Mesodermal cell (in vitro differentiated cells): ENCODE data around the gene GPR108.

Experiments
- H3K27ac ChIP-seq: 2 replicates; pipeline ENCODE4 v1.7.0; 2013; ENCODE audit warnings: mild to moderate bottlenecking, low read depth, low read length, moderate library complexity; ENCODE audit not compliant: severe bottlenecking
- H3K36me3 ChIP-seq: 2 replicates; pipeline ENCODE4 v1.7.1; 2013; ENCODE audit warnings: mild to moderate bottlenecking, low read length, moderate library complexity; ENCODE audit not compliant: control insufficient read depth, insufficient read depth
- H3K4me1 ChIP-seq: one replicate; pipeline ENCODE4 v1.7.1; 2013; ENCODE audit warnings: mild to moderate bottlenecking, low read length; ENCODE audit not compliant: insufficient read depth, control insufficient read depth, poor library complexity, severe bottlenecking
- H3K4me3 ChIP-seq: 2 replicates; pipeline ENCODE4 v1.7.0; 2013; ENCODE audit warnings: low read length, control low read depth, mild to moderate bottlenecking; ENCODE audit not compliant: insufficient read depth, poor library complexity, severe bottlenecking; ENCODE audit errors: extremely low read depth
- H3K9me3 ChIP-seq: 2 replicates; pipeline ENCODE4 v1.7.1; 2013; ENCODE audit warnings: mild to moderate bottlenecking, low read length, moderate library complexity; ENCODE audit not compliant: control insufficient read depth
- WGBS, 2 experiments: methylation state at CpG; one replicate each; pipeline ENCODE4 v1.1.5; 2013; ENCODE audit warnings: missing lambda C conversion rate in 2 of 2; ENCODE audit not compliant: insufficient coverage in 2 of 2; 5-methylcytosine and 5-hydroxymethylcytosine counted together

GPR108 gene

DNA sequence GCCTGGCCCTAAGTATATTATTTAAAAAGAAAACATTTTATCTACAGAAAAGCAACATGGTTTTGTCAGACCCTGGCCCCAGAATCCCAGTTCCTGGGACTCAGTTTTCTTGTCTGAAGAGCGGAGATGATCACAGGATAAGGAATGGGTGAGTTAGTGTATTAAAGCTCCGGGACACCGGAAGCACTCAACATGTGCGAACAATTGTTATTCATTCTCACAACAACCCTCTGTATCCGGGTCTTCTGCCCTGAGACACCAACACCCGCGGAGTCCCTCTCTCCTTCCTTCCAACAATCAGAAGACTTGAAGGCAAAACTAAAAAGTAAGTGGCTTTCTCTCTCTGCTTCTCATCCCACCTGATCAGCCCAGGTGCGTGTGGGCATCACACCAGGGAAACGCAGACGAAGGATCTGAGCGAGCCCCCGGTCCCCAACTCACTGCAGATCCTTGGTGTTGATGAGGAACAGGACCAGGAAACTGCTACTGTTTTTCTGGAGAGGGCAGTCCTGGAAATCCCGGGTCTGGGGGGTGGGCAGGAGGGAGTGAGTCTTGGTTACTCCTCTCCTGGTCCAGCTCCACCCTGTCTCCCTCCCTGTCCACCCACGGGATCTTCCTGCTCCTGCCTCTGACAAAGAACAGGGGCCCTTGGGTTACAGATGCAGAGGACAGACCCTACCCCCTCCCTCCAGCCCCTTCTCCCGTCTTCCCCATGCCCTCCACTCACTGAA, 2.0 kb downstream of the GPR108 start:
- peak overlapping the region; percentile 98 for H3K27ac ChIP-seq
- 42 to 45% methylated on average over 8 to 9 of the region's 15 CpGs for WGBS, 2 experiments
- H3K9me3 ChIP-seq, result no peaks in the 10 kb centered on the region
- peak overlapping the region; percentile 69 for H3K4me3 ChIP-seq
- H3K4me1 ChIP-seq, result peaks cover 18% of the 10 kb centered on the region
- H3K36me3 ChIP-seq, result peaks cover 22% of the 10 kb centered on the region

DNA sequence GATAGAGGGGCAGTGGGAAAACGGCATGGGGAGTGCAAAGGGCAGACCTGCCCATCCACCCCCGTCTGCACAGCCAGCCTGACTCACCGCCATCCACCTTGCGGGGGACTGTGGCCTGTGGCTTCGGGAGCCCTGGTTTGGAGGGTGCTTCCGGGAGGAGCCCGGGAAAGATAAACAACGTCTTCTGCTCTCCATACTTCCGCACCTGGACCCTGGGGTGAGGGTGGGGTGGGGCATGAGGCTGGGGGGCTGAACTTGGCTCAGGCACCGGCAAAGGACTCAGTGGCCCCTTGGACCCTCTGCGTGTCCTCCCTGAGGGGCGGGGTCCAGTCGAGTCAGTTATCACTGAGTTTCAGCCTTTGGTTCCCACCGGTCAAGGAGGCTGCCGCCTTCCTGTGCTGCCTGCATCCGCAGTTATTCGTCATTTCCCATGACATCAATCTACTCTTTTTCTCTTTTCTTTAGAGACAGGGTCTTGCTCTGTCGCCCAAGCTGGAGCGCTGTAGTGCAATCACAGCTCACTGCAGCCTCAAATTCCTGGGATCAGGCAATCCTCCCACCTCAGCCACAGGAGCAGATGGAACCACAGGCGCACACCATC, 3.2 kb downstream of the GPR108 start:
- WGBS, 2 experiments, result 88 to 95% methylated on average over 11 to 18 of the region's 20 CpGs
- H3K27ac ChIP-seq, result no peak overlapping the region

DNA sequence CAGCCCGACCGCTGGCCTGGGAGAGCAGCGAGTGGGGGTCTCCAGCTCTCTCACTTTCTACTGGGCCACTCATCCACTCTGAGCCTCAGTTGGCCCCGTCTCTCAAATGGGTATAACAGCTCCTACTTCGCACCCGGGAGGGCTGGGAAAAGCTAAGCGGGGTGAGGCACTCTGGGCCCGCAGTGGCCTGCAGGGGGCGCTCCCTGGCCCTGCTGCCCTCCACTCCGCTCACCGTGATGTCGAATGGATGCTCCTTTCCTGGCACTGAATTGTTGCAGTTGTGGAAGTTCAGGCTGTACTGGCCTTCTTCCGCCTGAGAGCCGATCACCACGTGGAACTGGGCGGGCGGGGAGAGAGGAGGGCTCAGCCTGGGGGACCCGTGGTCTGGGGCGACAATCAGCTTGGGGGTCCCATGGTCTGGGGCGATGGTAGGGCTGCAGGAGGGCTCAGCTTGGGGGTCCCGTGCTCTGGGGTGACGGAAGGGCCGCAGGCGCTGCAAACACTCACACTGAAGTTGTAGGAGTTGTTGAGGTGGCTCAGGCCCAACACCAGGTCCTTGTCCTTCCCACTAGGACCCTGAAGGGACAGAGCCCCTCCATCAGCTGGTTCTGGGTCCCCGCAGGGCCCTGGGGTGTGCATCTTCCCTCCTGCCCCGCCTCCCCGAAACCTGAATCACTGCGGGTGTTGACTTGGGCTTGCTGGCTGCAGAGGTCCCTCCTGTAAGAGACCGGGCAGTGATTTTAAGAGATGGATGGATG, 3.9 kb downstream of the GPR108 start:
- Histone ChIP-seq H3K9me3 (no peaks in the 10 kb centered on the region), H3K4me1 (peaks cover 13% of the 10 kb centered on the region)
- 91 to 96% methylated on average over 19 to 22 of the region's 29 CpGs for WGBS, 2 experiments

More for the DNA sequence above, 3.2 kb downstream of the GPR108 start:
- Histone ChIP-seq H3K4me1 (peaks cover 18% of the 10 kb centered on the region), H3K9me3 (no peaks in the 10 kb centered on the region), H3K36me3 (peaks cover 22% of the 10 kb centered on the region), H3K4me3 (no peak overlapping the region)

DNA sequence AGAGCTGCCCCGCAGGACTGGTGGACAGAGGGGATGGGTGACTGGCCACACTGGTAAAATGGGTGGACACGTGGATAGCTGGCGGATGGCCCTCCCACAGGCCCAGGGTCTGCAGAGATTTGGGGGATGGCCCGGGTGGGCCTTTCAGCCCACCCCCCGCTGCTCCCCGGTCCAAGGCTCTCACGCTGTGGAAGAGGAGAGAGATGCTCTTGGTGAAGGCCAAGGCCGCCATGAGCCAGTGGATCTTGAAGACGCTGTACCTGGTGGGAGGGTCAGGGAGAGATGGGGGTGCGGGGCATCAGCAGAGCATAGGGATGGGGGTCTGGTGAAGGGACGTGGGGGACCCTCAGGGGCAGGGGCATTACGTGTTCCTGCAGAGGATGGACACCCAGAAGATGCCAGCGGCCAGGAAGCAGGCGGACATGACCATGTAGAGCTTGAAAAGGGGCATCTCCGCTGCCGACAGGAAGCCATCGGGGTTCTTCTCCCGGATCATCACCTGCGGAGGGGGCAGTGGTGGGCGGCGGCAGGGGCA, 4.5 kb downstream of the GPR108 start:
- Histone ChIP-seq H3K27ac (no peak overlapping the region), H3K36me3 (peaks cover 22% of the 10 kb centered on the region), H3K9me3 (no peaks in the 10 kb centered on the region), H3K4me3 (no peak overlapping the region), H3K4me1 (peaks cover 10% of the 10 kb centered on the region)
- 96 to 97% methylated on average over 16 to 20 of the region's 21 CpGs for WGBS, 2 experiments

More for the DNA sequence above, 3.9 kb downstream of the GPR108 start:
- Histone ChIP-seq H3K4me3 (no peak overlapping the region), H3K36me3 (peaks cover 22% of the 10 kb centered on the region), H3K27ac (no peak overlapping the region)

DNA sequence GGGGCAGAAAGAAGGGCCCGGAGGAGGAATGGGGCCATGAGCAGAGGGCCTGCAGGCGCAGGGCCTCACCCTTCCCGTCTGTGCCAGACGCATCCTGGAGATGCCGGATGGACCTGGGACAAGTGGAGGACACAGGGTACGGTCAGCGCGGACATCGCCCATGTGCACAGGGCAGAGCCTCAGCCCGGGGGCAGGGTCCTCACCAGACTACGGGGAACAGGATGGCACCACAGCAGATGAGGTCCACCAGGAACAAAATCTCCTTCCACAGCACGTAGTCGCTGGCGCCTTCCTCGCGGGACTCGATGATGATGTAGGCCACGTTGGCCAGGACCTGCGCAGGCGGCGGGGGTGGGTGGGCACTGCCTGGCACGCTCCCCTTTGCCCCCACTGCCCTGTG, 5.6 kb downstream of the GPR108 start:
- Histone ChIP-seq H3K9me3 (no peaks in the 10 kb centered on the region), H3K36me3 (peaks cover 22% of the 10 kb centered on the region), H3K27ac (no peak overlapping the region), H3K4me3 (no peak overlapping the region), H3K4me1 (peaks cover 9% of the 10 kb centered on the region)
- WGBS, 2 experiments, result 92 to 94% methylated on average over 19 to 22 of the region's 22 CpGs

DNA sequence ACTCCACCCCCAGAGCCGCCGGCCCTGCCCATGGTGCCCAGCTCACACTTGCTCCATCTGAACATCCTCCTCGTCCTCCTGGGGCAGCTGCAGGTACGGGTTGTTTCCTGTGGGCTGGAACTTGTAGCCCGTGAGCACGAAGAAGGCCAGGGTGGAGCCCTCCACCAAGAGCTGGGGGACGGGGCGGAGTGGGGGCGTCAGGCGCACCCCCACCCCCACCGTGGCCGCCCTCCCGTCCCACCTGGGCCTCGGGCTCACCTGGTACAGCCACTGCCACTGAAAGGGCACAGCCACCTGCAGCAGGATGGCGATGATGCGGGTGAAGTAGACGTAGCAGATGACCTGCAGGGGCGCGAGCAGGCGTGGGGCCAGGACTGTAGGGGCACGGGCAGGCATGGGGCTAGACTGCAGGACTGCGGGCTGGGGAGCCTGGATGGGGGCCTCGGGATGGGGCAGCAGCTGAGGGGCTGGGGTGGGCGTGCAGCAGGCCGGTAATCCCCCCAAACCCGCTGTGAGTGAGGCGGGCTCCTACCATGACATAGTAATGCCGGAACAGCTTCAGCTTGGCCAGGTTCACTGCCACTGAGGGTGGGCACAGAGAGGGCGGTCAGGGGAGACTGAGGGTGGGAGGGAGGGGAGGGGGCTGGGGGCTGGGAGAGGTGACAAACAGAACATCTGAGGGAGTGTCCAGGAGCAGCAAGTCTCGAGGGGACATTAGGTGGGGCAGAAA, 6.3 kb downstream of the GPR108 start:
- Histone ChIP-seq H3K4me1 (peaks cover 9% of the 10 kb centered on the region), H3K4me3 (no peak overlapping the region), H3K36me3 (peaks cover 22% of the 10 kb centered on the region), H3K27ac (no peak overlapping the region), H3K9me3 (no peaks in the 10 kb centered on the region)
- WGBS, 2 experiments, result 91 to 93% methylated on average over 18 to 28 of the region's 30 CpGs

DNA sequence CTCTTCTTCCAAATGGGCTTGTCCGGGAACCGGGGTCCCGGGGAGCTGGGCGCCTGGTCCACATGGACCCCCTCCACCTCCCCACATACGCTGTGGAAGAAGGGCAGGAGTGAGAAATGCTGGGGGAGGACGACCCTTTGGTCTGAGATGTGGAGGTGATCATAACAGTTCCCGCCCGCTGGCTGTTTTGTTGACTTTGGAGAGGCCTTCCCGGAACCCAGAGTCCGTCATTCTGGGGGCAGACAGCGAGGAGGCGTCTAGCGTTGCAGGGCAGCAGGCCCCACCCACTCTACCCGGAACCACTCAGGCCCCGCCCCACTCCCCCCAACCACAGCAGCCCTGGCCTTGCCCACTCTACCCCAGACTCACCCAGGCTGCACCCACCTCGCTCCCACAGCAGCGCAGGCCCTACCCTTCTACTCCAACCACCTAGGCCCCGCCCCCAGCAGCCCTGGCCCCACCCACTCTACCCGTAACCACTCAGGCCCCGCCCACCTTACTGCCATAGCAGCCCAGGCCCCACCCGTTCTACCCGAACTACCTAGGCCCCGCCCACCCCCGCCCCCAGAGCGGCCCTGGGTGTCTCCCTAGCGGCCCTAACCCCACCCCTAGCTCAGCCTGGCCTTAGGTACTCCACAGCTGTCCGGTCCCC, 7.1 kb downstream of the GPR108 start:
- Histone ChIP-seq H3K4me1 (peaks cover 3% of the 10 kb centered on the region), H3K36me3 (peaks cover 22% of the 10 kb centered on the region), H3K27ac (no peak overlapping the region), H3K4me3 (no peak overlapping the region), H3K9me3 (no peaks in the 10 kb centered on the region)
- 92 to 100% methylated on average over 1 to 7 of the region's 27 CpGs for WGBS, 2 experiments

DNA sequence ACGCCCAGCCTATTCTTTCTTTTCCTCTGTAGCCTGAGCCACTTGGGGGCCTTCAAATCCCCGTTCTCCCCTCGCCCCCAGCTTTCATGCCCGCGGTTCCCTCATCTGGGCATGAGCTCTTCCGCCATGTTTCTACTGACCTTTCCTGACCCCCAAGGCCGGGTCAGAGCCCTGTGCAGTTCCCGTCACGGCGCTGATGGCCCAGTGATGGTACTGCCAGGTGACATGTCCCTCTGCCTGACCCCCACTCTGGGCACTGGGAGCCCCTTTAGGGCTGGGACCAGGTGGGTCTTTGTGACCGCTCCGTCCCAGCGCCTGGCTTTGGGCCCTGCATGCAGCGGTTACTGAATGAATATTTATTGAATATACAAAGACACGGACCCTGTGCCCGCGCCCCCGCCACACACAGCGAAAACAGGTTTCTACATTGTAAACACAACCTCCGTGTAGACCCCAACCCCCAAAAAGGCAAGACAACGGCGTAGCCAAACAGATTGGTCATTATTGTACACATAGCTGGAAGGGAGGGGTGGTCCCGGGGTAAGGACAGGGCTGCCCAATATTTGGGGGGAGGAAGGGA, 7.7 kb downstream of the GPR108 start:
- no peak overlapping the region for H3K4me3 ChIP-seq
- H3K9me3 ChIP-seq, result no peaks in the 10 kb centered on the region
- H3K4me1 ChIP-seq, result no peaks in the 10 kb centered on the region
- peaks cover 22% of the 10 kb centered on the region for H3K36me3 ChIP-seq
- H3K27ac ChIP-seq, result no peak overlapping the region
- WGBS, 2 experiments, result 94 to 95% methylated on average over 11 to 14 of the region's 23 CpGs

DNA sequence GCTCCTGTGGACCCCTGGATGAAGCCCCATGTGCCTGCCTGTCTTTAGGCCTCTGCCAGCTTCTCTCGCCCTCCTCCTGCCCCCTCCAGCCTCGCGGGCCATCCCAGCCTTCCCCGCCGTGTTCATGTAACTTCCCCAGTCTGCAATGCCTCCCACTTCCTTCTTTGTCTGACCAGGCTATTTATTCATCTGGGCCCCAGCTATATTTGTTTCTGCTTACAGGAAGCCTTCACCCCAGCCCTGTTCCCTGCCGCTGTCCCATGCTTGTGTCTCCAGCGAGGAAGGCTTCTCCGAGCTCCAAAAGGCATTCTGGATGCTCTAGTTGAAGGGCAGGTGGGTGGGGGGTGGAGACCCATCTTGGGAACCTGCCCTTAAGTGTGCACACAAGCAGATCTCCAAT, 9.0 kb downstream of the GPR108 start:
- H3K4me1 ChIP-seq, result no peaks in the 10 kb centered on the region
- no peaks in the 10 kb centered on the region for H3K9me3 ChIP-seq
- H3K4me3 ChIP-seq, result no peak overlapping the region
- 79 to 84% methylated on average over 6 to 8 of the region's 8 CpGs for WGBS, 2 experiments
- H3K36me3 ChIP-seq, result peaks cover 16% of the 10 kb centered on the region
- no peak overlapping the region for H3K27ac ChIP-seq
